GM12878 (cell line): ENCODE results near the gene STAT3. TPM values are rescaled to one million over a fixed set of nuclear protein-coding genes. Genes with fewer than 3 reads are reported as not detected.
A peak's percentile ranks its signal among the peaks of the same experiment; 100 is the strongest.

Experiments
- ASH2L ChIP-seq: fragments of 300-600, 200-600 bp; sonication (generic); IDR thresholded peaks from 2 replicates; pipeline ENCODE4 v1.6.1; 2017; ENCODE audit warnings: low read depth, mild to moderate bottlenecking, borderline replicate concordance
- ATF2 ChIP-seq: IDR thresholded peaks from 2 replicates; pipeline ENCODE4 v1.6.1; 2012; ENCODE audit warnings: low read length, inconsistent platforms
- ATF7 ChIP-seq: fragments of 450-650 bp; IDR thresholded peaks from 2 replicates; pipeline ENCODE4 v1.6.1; 2016; ENCODE audit warnings: low read depth, mild to moderate bottlenecking
- BCL3 ChIP-seq: IDR thresholded peaks from 2 replicates; pipeline ENCODE4 v1.6.1; 2011; ENCODE audit warnings: borderline replicate concordance, low read depth, mild to moderate bottlenecking, moderate library complexity, low read length; ENCODE audit not compliant: insufficient read depth, poor library complexity, severe bottlenecking
- CREB1 ChIP-seq: IDR thresholded peaks from 2 replicates; pipeline ENCODE4 v1.6.1; 2012; ENCODE audit warnings: low read depth, mild to moderate bottlenecking, inconsistent platforms
- CREM ChIP-seq: IDR thresholded peaks from 2 replicates; pipeline ENCODE4 v1.6.1; 2014; ENCODE audit warnings: antibody characterized with exemption, low read depth
- FOXM1 ChIP-seq: IDR thresholded peaks from 2 replicates; pipeline ENCODE4 v1.6.1; 2012; ENCODE audit warnings: low read depth, mild to moderate bottlenecking, inconsistent platforms, low read length, moderate library complexity
- IRF3 ChIP-seq: fragments of 450-650 bp; IDR thresholded peaks from 2 replicates; pipeline ENCODE4 v1.6.1; 2014; ENCODE audit warnings: mild to moderate bottlenecking
- MEF2B ChIP-seq: fragments of 450-650 bp; IDR thresholded peaks from 2 replicates; pipeline ENCODE4 v1.6.1; 2018; ENCODE audit warnings: mild to moderate bottlenecking, moderate library complexity; ENCODE audit not compliant: partially characterized antibody, poor library complexity, severe bottlenecking
- NFYB ChIP-seq: IDR thresholded peaks from 2 replicates; pipeline ENCODE4 v1.6.1; 2011; ENCODE audit warnings: low read depth, mild to moderate bottlenecking, low read length, improper control_type of control experiment, moderate library complexity; ENCODE audit not compliant: insufficient read depth
- PAX8 ChIP-seq: fragments of 450-650 bp; IDR thresholded peaks from 2 replicates; pipeline ENCODE4 v1.6.1; 2017; ENCODE audit warnings: mild to moderate bottlenecking, moderate library complexity
- PBX3 ChIP-seq: IDR thresholded peaks from 2 replicates; pipeline ENCODE4 v1.6.1; 2011; ENCODE audit warnings: mild to moderate bottlenecking, low read depth, low read length, moderate library complexity; ENCODE audit not compliant: insufficient replicate concordance
- RB1 ChIP-seq: fragments of 450-650 bp; formaldehyde crosslinking; IDR thresholded peaks from 2 replicates; pipeline ENCODE4 v1.6.1; 2017; ENCODE audit warnings: mild to moderate bottlenecking, borderline replicate concordance
- SMAD1 ChIP-seq: fragments of 450-650 bp; IDR thresholded peaks from 2 replicates; pipeline ENCODE4 v1.6.1; 2018; ENCODE audit warnings: mild to moderate bottlenecking, low read depth; ENCODE audit not compliant: partially characterized antibody
- SREBF2 ChIP-seq: IDR thresholded peaks from 2 replicates; pipeline ENCODE4 v1.6.1; 2012; ENCODE audit warnings: mild to moderate bottlenecking, low read length
- USF2 ChIP-seq: IDR thresholded peaks from 2 replicates; pipeline ENCODE4 v1.6.1; 2011; ENCODE audit warnings: low read depth, low read length, improper control_type of control experiment, borderline replicate concordance
- YY1 ChIP-seq: IDR thresholded peaks from 2 replicates; pipeline ENCODE4 v1.6.1; 2011; ENCODE audit warnings: low read depth, mild to moderate bottlenecking, low read length
- ZBED1 ChIP-seq: IDR thresholded peaks from 2 replicates; pipeline ENCODE4 v1.6.1; 2016; ENCODE audit warnings: borderline replicate concordance
- ZBTB4 ChIP-seq: fragments of 450-650 bp; formaldehyde crosslinking; IDR thresholded peaks from 2 replicates; pipeline ENCODE4 v1.4.0; 2022; ENCODE audit warnings: mild to moderate bottlenecking, moderate library complexity
- ZNF207 ChIP-seq: fragments of 450-650 bp; IDR thresholded peaks from 2 replicates; pipeline ENCODE4 v1.6.1; 2014; ENCODE audit warnings: antibody characterized with exemption, mild to moderate bottlenecking, borderline replicate concordance
- polyA plus RNA-seq, 11 experiments: library from polyadenylated mRNA; depleted of rRNA in 4 of 11; unstranded in 6 of 11; stranded (reverse) in 5 of 11; fragments of >200 nt; fragmentation: Nextera tagmentation in 4 of 11; fragmentation: Illumina TruSeq in 1 of 11; extraction: Ambion mirVana in 4 of 11; extraction: Trizol in 1 of 11; gene quantifications; 1 replicate in 1 of 11; 2 replicates in 10 of 11; pipeline versions ENCODE4 v1.2.1 to v1.2.3, GENCODE V29; 2011 to 2016; ENCODE audit warnings: inconsistent platforms in 2 of 11, missing spikeins in 2 of 11, low read depth in 1 of 11
- total RNA-seq, 4 experiments: library from RNA; depleted of rRNA in 3 of 4; stranded (reverse); fragments of >200 nt in 3 of 4; fragmentation: Illumina TruSeq in 1 of 4; extraction: Trizol in 1 of 4; gene quantifications; 2 replicates each; pipeline versions ENCODE4 v1.2.1 to v1.2.3, GENCODE V29; 2013 to 2021

The STAT3 gene
- total and polyA plus RNA-seq, 10 of the 15 experiments (the other 5 are each of a cell fraction or from before 2014, with no cell fraction given): 18.4 to 96.4 (median 60.9) TPM

GRCh38 chr17:42407289-42407836 lies 19.1 kb upstream of the STAT3 start (continued):
- TF ChIP-seq ZBED1: no peak
- no peak for TF ChIP-seq PBX3
- TF ChIP-seq ZNF207: no peak
- no peak for TF ChIP-seq IRF3
- TF ChIP-seq ZBTB4: no peak
- no peak for TF ChIP-seq ASH2L
- TF ChIP-seq ATF7: no peak
- TF ChIP-seq YY1: peak; percentile 90
- no peak for TF ChIP-seq USF2
- TF ChIP-seq BCL3: no peak
- TF ChIP-seq FOXM1: no peak
- no peak for TF ChIP-seq SREBF2
- peak; percentile 91 for TF ChIP-seq CREM
- TF ChIP-seq SMAD1: no peak
- TF ChIP-seq ATF2: no peak
- TF ChIP-seq PAX8: no peak
- TF ChIP-seq CREB1: no peak
- no peak for TF ChIP-seq NFYB
- TF ChIP-seq MEF2B: no peak
- no peak for TF ChIP-seq RB1
